GM19463 (cell line): ENCODE results near the gene MOGAT3.

Experiments
- ATAC-seq: cut with Tn5 transposase; IDR thresholded peaks from one replicate; pipeline ENCODE4 v1.9.1; 2021; ENCODE audit warnings: mild to moderate bottlenecking, moderate library complexity; ENCODE audit not compliant: unreplicated experiment

Gene MOGAT3, protein sequence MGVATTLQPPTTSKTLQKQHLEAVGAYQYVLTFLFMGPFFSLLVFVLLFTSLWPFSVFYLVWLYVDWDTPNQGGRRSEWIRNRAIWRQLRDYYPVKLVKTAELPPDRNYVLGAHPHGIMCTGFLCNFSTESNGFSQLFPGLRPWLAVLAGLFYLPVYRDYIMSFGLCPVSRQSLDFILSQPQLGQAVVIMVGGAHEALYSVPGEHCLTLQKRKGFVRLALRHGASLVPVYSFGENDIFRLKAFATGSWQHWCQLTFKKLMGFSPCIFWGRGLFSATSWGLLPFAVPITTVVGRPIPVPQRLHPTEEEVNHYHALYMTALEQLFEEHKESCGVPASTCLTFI

DNA sequence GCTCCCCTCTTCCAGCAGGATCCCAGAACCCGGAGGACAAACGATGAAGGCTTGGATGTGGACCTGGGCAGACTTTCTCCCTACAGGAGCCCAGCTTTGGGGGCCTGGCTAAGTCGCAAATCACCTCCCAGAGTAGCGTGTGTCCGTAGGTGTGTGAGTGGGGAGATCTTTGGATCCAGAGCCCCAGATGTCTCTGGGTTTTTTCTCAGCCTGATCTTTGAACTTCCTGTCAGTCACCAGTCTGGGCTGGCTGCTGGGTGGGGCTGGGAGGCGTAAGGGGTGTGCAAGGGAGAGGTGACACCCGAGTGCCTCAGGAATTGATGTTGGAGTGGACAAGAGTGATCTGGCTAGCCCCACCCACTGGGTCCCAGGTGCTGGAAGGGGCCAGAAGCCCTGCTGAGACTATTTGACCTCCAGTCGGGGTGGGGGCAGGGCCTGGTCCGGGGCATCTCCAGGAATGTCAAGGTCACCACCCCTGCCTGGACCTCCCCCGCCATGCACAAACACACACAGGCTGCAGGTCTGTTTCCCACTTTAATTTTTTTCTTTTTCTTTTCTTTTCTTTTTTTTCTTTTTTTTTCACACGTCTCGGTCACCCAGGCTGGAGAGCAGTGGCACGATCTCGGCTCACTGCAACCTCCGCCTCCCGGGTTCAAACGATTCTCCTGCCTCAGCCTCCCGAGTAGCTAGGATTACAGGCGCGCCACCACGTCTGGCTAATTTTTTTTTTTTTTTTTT is at the start of gene MOGAT3:
TSS of gene MOGAT3 (minus strand) at position 175 of the 738 bp plus-strand sequence. CDS start 182 bp downstream, outside the sequence.
- no peak for ATAC-seq

DNA sequence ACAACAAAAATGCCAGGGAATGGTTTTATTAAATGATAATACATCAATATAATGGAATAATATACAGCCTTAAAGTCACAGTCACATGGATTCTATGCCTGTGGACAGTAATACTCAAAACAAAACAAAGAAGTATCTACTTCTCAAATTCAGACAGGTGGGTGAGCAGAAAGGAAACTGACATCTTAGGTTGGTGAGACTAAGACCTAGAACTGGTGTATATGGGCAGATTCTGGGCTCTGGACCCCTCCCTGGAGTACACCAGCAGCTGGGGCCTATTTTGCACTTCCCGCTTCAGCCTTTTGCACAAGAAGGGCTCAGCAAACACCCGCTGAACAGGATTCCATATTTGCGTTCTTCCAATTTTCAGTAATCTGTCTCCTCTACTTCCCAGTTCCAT is 49.5 kb upstream of the MOGAT3 start:
- no peak for ATAC-seq

DNA sequence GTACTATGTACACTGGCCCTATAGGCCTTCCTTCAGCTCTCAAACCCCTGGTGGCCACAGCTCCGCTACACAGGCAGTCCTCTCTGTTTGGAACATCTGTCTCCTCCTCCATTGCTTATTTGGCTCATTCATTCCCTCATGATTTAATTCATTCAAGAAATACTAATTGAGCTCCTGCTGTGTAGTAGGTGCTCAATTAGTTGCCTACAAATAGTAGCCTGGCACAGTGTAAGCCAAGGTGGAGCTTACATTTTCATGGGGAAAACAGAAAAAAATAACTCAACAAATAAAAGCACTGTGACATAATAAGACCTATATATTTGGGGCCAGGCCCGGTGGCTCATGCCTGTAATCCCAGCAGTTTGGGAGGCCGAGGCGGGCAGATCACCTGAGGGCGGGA is 47.4 kb upstream of the MOGAT3 start:
- ATAC-seq = no peak

DNA sequence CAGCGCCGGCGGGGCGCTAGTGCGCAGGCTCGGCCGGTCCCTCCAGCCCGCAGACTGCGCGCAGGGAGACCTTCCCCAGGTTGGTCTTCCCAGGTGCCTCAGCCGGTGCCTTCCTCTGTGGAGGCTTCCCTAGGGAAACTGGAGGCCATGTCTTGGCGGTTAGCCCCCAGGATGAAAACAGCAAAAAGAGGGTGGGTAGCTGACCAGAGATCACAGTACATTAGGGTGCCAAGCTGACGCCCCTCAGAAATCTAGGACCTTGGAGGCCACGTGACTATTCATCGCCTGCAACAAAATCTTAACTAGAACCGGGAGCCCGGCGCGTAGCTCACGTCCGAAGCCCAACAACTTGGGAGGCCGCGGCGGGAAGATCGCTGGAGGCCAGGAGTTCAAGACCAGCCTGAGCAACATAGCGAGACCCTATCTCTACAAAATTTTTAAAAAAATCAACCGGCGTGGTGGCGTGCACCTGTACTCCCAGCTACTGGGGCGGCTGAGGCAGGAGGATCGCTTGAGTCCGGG is 44.4 kb upstream of the MOGAT3 start:
- no peak for ATAC-seq

DNA sequence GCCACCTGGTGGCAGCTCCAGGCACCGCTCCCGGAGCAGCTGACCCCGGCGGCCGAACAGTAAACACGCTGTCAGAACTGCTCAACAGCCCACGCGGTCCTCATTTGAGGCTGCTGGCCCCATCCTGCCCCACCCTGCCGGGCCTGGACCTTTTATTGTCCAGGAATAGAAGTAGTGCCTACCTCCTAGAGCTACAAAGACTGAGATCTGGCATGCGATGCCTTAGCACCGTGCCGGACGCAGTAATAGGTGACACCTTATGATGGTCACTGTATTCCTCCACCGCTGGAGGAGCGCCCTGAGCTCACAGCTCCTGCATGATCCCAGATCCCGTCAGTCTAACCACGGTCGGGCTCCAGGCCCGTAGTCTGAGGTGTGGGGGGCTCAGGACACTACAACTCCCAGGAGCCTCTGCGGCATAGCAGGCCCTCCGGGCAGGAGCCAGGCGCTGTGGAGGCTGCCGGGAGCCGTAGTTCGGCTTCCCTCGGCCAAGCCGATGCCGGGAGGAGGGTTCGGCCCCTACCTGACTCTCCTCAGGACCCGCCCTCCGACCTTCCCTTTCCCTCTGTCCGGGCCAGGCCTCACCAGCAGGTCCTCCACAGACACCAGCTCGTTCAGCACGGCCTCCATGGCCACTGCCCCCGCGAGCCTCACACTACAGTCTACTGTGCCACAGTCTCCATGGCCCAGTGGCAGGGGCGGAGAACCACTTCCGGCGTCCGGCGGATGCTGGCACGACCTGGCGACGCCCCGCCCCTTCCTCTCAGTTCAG is 43.7 kb upstream of the MOGAT3 start, which contains the start of gene FIS1:
TSS of gene FIS1 (minus strand) at position 707 of the 772 bp plus-strand sequence. CDS start at position 630, 77 bp downstream.
- peak; percentile 94 for ATAC-seq

DNA sequence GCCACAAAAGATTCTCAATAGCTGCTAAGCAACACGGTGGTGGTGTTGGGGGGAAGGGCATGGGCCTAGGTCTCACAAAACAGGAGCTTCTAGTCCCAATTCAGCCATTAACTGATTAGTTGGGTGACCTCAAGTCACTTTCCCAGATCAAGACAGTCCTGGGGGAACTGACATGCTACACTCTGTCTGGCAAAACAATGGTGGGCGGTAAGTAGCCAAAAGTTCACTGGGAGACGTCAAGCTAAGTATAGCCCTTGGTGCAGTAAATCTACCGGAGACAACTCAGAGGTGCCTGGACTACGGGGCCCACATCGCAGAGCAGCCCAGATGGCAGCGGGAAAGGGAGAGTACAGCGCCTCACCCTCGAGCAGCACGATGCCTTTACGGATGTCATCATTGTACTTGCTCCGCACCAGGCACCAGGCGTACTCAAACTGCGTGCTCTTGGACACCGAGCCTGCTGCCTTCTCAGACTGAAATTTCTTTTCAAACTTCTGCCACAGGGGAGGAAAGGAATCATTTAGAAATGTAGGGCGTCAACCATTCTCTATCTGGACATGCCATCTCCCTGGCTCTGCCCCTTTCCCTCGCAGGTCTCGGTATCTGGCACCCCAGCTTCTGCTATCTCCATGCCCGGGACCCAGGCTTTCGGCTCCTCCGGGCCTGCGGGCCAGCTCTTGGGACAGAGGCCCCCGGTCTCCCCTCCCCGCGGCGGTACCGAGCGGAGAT is 43.0 kb upstream of the MOGAT3 start:
- no peak for ATAC-seq

DNA sequence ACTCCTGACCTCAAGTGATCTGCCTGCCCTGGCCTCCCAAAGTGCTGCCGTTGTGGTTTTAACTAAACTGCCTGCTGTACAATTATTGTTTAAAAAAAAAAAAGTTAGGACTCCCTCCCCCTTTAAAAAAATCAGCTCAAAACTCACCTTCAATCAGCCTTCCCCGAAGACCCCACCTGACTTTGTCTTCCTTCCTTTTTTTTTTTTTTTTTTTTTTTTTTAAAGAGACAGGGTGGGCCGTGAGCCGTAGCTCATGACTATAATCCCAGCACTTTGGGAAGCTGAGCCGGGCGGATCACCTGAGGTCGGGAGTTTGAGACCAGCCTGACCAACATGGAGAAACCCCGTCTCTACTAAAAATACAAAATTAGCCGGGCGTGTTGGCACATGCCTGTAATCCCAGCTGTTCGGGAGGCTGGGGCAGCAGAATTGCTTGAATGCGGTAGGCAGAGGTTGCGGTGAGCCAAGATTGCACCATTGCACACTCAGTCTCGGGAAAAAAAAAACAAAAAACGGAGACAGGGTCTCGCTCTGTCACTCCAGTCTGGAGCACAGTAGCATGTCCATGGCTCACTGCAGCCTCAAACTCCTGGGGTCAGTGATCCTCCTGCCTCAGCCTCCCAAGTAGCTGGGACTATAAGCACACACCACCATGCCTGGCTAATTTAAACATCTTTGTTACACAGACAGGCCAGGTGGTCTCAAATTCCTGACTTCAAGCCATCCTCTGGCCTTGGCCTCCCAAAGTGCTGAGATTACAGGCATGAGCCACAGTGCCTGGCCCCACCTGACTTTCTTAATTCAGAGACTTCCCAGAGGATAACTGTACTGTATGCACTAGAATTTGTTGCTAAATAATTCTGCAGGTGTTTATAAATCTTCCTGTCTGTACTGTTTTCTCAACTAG is 40.9 kb upstream of the MOGAT3 start:
- no peak for ATAC-seq

DNA sequence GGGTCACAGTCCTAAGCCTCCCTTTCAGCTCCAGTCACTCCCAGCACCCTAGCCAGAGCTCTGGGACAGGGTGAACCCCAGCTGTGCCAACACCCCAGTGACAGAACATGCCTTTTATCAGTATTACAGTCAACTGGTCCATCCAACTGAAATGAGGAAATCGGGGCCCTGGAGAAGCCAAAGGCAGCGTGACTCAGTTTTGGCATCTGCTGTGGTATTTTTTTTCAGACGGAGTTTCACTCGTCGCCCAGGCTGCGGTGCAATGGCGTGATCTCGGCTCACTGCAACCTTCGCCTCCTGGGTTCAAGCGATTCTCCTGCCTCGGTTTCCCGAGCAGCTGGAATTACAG is 40.2 kb upstream of the MOGAT3 start:
- ATAC-seq = no peak

DNA sequence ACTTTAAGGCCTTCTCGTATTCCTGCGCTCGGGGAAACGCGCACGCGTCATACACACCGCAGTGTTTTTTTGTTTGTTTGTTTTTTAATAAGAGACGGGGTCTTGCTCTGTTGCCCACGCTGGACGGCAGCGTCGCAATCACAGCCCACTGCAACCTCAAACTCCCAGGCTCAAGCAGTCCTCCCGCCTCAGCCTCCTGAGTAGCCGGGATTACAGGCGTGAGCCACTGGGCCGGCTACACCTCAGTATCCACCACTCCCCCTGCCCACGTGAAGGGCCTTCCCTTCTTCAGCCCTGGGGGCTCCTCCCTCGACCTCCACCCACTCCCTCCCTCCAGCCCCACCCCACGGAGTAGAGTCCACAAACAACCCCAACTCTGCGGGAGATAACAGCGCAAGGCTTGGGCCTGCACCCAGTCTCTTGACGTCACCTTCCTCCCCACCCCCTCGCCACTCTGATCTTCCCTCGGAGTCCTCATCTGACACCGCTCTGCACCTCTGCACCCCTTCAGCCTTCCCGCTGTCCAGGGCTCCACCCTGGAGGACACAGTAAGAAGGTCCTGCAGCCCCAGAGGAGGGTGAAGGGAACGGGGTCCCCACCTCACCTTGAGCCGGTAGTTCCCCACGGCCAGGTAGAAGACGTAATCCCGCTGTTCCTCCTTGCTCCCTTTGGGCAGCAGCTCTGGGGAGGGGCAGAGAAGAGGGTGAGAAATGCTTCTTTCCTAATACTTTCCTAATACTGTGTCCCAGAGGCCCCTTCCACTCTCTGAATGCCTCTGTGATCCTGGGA is 39.6 kb upstream of the MOGAT3 start:
- no peak for ATAC-seq

DNA sequence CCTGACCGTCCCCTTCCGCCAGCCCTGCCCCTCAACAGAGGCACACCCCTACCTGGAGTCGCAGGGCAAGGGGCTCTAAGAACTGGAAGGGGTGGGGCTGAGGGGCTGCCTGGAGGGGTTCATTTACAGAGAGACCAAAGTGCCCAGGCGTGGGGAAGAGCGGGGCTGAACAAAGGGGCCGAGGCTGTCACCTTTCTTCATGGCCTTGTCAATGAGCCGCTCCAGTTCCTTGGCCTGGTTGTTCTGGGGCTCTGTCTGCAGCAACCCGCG is 39.0 kb upstream of the MOGAT3 start:
- no peak for ATAC-seq

DNA sequence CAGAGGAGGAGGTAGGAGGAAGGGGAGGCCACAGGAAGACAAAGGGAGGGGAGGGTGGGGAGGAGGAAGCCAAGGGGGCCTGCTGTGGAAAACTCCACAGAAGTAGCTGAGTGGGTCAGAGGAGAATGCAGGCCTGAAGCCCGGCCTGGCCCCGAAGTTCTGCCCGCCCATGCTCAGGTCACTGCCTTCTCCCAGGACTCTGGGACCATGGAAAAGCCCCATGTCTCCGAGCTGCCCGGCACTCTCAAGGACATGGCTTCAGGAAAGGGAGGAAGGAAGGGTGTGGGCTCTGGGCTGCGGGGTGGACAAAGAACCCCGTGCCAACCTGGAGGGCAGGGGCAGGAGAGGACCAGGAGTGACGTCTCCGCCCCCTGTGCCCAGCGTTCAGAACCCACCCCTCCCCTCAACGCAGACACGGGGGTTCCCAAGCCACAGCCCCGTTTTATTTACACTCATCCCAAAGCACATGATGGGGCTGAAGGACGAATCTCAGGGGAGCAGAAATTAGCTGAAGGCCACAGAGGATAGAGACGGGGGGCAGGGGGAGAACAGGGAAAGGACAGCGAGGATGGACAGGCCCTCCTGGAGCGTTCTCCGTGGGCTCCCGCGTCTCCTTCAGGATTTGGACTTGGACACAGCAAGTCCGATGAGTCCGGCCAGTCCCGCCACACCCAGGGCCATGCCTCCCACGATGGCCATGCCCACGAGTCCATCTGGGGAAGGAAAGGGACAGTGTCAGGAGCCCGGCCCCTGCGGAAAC is 38.5 kb upstream of the MOGAT3 start:
- no peak for ATAC-seq

DNA sequence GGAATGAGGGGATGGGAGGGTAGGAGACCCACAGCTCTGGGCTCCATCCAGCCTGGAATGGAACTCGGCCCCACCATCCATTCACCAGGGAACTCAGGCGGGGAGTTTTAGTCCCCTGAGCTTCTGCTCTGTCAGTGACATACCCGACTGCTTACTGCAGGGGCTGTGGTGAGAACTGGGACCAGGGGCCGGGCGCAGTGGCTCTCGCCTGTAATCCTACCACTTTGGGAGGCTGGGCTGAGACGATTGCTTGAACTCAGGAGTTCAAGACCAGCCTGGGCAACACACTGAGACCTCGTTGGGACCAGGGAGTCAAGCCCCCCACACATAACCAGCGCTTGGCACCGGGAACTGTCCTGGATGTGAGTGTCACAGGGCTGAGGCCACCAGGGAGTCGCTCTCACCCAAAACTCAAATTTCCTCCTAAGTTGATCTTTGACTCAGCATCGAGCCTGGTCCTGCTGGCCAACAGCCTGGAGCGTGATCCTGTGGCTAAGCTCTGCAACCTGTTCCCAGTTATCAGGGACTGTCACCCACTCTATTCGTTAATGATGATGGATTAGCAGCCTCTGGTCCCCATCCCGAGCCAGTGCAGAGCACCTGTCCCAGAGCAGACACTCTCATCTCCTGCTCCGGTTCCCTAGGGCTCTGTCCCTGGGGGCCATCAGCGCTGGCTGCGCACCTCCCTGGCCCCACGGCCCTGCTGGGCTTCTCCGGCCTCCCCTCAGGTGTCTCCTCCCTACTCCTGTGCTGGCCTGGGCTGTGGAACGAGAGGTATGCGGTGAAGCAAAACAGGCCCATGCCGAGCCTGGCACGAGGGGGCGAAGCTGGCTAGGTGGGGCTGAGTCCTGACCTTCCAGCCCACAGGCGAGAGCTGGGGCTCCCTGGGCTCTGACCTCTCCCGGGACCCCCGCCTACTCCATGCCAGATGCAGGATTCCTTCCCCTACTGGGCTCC is 37.7 kb upstream of the MOGAT3 start:
- ATAC-seq = no peak

DNA sequence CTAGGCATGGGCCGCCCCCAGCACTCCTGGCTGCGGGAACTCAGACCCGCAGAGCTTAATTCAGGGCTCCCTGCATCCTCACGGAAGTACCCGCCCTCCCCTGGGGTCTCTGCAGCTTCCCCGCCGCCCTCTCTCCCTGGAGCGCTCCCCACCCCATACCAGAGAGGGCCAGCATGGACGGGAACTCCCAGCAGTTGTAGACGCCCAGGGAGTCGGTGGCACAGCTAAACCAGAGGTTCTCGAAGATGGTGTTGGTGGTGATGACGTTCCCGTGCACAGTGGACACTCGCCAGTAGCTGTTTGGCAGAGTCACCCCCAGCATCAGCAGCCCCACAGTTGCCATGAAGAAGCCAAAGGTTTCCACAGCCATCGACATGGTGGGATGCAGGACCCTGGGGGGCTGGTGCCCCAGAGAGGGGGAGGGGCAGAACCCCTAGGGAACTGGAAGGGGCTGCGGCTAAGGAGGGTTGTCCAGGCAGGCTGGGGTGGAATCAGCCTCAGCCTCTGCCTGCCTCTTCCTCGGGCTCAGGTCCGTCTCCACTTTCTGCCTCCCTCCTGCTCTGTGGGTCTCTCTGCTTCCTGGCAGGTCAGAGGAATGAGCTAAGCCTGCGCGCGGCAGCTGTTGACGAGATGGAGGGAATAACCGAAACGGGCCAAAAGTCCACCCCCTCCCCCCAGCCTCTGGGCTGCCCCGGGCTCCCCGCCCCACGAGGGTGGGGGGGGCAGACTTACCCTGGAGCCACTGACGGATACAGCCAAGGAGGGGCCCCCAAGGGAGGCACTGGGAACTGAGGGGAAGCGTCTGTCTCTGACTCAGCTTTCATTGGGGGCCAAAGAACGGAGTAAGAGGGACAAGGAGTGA is 36.6 kb upstream of the MOGAT3 start, which contains the start of gene CLDN15:
TSS of gene CLDN15 (minus strand) at position 597 of the 862 bp plus-strand sequence. CDS start at position 376, 221 bp downstream.
- no peak for ATAC-seq

DNA sequence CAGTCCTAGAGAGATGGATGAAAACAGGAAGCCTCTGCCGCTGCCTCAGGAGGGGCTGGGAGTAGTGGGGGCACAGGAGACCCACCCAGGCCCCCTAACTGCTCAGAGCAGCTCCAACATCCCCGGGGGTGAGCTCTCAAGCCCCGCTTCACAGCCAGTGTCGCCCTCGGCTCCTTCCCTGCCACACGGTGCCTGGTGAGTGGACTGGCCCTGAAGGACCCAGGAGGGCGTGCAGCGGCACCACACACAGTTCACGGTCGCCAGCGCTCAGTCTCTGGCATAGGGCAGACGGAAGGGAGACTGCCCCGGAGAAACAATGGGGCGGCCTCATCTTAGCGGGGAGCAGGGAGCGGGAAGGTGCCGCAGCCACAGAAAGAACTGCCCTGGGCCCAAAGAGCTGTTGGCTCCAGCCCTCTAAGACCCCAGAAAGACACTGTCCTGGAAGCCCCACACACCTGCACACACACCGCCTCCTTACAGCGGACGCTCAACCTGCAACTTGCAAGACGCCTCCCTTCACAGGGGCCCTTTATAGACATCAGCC is 35.5 kb upstream of the MOGAT3 start:
- ATAC-seq = no peak

DNA sequence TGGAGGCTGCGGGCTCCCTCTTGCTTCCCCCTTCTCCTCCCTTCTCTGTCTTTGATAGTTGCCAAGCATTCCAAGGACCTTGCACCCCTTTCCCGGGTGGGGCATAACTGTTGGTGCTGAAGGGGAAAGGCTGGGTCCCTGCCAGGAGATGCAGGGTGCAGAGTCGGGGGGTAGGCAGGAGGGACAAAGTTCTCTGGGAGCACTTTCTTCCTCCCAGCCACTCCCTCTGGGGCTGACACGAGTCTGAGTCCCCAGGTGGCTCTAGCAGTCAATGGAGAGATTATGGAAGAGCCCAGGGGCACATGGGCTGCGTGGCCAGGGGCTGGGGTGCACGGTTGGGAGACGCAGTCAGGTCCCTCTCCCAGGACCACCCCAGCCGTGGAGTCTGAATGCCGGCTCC is 34.7 kb upstream of the MOGAT3 start:
- ATAC-seq = no peak

DNA sequence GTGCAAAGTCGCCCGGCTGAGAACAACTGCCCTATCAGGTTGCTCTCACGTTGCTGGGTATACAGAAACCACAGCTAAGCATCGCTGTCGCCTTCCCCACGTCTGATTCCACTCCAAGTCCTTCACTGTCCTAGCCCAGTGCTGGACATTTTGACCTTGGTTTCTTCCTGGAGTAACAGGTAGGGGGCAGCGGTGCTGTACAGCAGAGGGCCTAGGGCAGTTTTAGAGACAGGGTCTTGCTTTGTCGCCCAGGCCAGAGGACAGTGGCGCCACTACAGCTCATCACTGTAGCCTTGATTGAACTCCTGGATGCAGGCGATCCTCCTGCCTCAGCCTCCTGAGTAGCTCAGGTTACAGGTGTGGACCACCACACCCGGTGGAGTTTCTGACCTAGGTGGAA is 34.2 kb upstream of the MOGAT3 start:
- no peak for ATAC-seq
